NCI-H1417 treated with DMSO at 0.1 percent for 48 hours (cell line): ENCODE measurements around the gene SKAP1.
"Not testable (repeated sequence)": the region's sequence is repeated elsewhere in the genome, so short reads cannot be mapped to it uniquely, and the experiment has no call there.

Experiments
- DNase-seq: peaks from one replicate; lab custom pipeline; 2025; lab: John Stamatoyannopoulos, UW

The SKAP1 gene

DNA sequence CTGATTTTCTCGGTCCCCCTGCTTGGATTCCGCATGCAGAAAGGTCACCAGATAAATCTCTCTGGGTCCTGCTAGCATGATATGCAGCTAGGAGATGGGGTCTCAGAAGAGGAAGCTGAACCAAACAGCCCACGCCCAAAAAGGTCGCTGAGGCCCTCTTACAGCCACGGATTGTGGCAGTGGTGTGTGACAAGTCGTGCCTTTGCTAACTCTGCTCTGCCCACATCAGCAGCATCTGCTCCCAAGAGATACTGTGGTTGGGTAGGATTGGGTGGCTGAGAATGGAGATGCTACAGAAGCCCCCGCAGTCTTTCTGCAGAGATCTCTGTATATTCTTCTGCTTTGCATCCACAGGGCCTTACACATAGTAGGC lies 15.2 kb upstream of the SKAP1 start:
- DNase-seq, result no peak

- no peak for DNase-seq
Measured at GRCh38 chr17:48444516-48445247, 14.7 kb upstream of the SKAP1 start.

DNA sequence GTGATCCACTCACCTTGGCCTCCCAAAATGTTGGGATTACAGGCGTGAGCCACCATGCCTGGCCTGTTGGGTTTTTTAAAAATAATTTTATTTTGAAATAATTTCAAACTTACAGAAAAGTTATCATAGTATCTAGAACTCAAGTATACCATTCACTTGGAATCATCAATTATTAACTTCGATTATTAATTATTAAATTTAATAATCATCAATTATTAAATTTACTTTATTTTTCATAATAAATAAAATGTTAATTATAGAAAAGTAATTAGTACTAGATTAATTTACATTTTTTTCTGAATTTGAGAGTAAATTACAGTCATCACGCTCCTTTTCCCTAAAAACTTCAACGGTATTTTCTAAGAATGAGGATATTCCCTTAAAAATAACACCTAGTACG lies 13.7 kb upstream of the SKAP1 start:
- no peak for DNase-seq

DNA sequence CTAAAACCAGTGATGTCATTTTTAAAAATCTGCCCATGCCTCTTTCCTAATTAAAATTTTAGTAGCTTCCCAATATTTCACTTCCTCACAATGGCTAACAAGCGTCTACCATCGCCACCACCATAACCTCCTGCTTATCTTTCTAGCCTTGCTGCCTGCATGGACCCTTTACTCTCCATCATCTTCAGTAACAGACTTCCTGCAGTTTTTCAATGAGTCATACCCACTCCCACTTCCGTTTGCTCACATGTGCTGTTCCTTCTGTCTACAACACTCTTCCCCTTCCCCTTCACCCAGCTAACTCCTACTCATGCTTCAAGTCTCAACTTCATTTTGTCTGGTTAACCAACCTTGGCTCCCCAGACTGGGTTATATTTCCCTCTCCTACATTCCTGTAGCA lies 12.8 kb upstream of the SKAP1 start:
- no peak for DNase-seq

- no peak for DNase-seq
Measured at GRCh38 chr17:48441862-48442261, 11.8 kb upstream of the SKAP1 start.

DNA sequence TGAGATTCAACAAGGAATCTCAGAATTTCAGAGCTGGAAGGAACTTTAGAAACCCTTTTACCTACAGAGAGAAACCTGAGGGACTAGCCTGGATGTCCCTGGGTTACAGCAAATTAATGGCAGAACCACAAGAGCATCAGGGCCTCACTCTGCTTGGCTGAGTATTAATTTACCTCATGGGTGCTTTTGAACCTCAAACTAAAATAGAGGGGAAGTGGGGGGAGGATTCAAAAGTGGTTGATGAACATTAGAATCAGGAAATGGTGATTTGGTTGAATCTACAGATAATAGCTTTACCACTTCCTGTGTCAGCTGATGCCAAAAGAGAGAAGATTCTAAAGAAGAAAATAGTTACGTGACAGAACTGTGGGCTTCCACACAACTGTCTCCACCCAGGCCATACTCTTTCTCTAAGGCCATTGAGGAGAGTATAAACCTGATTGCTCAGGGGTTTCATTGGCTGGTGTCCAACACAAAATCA lies 11.3 kb upstream of the SKAP1 start:
- no peak for DNase-seq

- no peak for DNase-seq
Measured at GRCh38 chr17:48440669-48441068, 10.7 kb upstream of the SKAP1 start.

DNA sequence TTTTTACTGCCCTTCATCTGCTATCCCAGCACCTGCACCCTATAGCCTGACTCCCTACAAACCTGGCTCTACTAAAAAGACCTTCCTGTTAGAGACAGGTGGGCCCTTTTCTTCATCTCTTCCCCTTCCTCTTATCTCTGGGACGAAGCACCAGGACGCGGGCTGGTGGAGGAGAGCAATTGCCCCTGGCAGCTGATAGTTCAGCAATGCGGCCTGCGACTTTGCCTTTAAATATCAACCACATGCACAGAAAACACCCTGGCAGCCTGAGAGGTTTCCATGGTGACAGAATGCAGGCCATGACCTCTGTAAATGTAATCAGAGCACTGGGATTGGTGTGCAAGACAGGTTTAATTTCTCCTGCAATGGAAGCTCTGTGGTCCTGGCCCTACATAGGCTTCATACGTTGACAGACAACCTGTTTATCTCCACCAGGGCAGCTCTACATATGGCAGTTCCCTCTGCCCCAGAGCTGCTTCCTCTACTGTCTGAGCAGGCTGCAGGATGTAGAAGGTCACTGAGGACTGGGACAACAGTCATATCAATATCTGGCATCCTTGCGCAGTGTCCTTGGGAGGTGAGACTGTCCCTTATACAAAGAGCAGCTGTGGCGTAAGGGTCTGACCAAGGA lies 10.0 kb upstream of the SKAP1 start:
- DNase-seq, result no peak

DNA sequence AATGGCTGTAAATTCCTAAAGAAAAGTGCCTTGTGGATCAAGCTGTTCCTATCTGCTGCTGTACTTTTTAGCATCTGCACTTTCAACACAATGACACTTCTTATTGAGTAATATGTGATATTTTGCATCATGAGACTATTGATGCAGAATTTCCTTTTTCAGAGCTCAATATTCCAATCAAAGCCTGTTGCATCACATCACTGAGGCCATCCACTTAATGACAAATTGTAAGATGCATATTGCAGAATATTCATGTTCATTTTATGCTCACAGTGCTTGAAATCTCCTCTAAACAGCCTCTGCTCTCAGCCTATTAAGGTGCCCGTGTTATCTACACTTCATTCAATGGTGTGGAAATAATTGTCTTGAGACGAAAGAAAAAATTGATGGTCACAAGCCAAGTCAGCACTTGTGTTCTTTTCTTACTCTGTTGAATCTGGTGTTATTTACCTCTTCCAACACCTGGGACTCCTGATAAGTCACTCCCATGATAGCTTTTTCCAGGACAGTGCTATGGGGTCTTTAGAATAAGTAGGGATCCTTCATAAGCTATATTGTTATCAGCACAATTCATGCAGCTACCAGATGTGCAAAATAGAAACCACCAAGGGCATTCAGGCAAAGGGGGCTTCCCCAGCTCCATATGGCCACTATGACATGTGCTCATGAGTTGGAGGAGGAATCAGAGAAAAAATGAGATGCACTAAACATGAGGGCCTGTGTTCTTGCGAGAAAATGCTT lies 9.3 kb upstream of the SKAP1 start:
- no peak for DNase-seq

DNA sequence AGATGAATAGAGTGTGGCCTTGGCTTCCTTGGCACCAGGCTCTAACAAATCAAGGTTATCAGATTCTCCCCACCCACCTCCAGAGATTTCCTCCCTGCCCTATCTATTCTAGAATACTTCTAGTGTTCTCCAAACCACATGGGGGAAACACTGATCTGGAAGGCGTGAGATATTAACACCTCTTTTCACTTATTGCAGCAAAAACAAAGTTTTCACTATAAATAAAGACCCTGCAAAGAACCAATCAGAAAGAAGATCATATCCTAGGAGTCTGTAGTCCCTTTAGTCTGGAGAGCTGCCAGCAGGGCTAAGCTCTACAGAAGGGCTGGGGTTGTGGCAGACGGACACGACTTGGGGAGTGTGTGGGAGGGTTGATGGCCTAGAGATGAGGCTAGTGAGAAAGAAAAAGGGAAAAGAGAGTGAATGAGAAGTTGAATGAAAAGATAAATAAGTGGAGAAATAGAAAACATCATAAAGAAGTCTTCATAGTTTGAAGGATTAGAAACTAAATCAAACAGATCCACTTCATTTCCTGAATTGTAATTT lies 8.6 kb upstream of the SKAP1 start:
- DNase-seq, result no peak

DNA sequence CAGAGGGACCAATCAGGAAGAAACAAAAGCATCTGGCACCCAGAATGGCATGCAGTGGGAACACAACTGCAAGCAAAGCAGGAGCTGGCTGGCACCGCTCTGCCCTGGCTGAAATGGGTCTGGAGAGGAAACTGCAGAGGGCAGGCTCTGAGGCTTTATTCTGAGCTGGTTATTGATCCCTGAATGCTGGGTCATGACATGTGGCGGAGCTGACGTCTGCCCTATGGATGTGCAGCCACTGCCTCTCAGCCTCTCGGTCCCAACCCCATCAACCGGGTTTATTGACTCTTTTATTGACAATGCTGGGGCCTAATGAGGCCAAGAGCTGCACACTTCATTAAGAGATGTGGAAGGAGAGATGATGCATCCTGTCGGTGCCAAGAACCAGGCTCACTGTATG lies 3.9 kb upstream of the SKAP1 start:
- DNase-seq, result no peak

DNA sequence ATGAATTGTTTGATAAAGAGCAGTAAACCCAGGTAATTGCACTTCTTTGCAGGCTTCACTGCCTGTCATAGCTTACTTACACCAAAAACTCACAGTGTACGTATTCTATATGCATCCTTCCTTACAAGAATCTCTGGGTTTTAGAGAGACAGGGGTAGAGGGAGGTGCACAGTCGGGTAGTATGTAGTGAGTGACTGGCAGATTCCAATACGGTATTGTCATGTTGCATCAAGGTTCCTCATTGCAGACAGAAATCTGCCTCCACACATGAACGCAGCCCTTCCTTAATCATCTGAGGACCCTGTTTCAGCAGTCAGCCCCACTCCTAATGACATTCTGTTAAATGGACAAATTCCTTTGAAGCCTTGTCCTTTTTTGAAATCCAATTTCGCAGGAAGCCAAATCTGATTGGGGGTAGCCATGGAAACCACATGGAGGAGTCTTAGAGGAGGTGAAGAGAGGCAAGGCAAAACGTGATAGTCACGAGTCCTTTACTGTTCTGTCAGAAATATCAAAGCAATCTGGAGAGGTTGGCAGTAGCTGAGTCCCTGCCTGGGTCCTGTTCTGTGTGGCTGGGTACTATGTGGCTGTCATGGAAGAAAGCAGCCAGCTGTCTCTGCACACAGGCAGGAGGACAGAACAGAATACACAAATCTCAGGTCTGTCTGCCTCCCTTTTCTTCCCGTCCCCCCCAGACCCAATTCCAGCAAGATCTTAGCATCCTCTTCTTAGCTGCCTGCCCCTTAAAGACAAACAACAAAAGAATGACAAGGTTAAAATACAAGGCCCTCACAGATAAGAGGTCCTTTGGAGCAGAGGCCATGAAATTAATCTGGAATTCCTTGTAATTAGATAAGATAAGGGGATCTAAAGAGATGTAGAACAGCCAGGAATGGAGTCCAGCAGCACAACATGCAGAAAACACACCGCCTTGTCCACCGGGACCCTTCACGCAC lies 3.1 kb upstream of the SKAP1 start:
- DNase-seq, result no peak

GRCh38 chr17:48429156-48429555 lies 858 bp downstream of the SKAP1 start:
- no peak for DNase-seq

DNA sequence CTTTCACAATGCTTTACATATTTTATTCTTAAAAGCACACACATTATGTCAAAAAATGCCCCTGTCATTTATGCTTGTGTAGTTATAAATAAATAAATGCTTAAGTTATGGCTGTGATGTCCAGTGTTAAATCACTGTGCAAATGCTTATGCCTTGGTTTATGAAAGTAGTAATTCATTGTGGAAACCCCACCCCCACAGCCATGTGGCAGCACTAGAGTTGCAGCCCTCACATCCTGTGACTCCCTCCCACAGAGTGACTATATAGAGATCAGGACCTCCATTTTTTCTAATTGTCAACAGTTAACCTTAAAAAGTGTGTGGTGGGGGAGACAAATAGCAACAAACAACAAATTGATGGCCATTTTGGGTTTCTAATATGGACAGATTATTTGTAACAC lies 2.4 kb downstream of the SKAP1 start:
- no peak for DNase-seq

GRCh38 chr17:48426761-48427500 lies 3.1 kb downstream of the SKAP1 start:
- DNase-seq, result no peak

DNA sequence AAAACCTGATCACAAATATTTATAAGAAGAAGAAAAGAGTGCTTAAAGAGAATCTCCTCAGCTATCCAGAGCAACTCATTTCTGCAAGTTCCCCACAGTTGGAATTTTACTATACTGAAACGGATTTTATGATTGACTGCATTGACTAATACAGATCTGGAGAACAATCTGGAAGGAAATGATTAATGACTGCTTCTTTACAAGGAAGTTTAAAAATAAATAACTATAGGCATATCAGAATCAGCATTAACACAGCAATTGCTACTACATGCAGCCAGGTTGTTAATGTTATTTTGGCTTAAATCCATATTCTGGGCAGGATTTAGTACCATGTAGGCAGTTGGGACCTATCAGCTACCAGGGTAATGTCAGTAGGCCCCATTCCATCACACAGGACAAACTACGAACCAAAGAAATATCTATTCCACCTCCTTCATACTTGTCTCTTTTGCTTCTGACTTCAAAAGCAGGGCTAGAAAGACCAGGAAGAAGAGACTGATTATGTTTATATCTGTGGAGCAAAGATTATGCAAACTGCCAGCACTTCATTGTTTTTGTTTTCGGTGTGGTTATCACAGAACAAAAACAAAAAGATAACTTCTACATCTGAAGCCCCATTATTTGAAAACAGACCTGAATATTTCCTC lies 3.9 kb downstream of the SKAP1 start:
- DNase-seq, result no peak

DNA sequence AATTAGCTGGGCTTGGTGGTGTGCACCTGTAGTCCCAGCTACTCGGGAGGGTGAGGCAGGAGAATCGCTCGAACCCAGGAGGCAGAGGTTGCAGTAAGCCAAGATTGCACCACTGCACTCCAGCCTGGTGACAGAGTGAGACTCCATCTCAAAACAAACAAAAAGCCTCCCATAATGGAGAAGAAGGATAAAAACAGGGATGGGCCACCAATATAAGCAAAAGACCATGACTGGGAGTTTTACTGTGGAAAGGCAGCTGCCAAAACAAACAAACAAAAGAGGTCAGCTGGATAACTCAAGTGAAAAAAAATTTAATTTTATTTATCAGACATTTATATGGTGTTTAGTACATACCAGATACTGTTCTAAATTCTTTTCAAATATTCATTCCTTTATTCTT lies 8.0 kb downstream of the SKAP1 start:
- not testable (repeated sequence) for DNase-seq

DNA sequence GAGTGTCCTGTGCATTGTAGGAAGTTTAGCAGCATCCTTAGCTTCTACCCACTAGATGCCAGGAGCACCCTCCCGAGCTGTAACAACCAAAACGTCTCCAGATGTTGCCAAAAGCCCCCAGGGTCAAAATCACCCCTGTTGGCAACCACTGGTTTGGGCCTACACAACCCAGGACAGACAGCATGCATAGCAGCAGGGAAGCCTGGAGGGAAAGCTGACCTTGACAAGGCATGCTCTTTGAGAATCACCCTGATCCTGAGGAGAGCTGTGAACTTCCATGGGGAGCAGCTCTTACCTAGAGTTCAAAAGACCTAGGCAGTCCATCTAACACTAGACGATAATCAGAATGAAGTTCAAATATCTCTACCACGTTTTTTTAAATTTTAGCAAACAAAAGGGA lies 9.2 kb downstream of the SKAP1 start:
- no peak for DNase-seq

DNA sequence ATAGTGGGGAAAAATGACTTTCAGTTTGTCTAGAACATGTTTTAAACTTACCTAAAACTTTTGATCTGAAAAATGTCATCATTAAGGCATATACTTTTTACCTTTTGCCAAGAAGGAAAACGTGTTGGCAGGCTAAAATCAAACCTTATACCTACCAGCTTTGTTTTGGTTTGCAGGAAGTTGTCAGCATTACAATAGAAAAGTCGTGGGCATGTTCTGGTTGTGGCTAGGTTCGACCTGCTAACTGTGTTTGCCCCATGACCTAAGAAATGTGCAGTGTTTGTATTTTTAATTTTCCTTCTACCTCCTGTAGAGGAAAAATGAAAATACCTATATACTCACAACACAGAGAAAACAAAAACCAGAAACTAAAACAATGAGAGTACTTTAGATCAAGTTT lies 13.0 kb downstream of the SKAP1 start:
- no peak for DNase-seq

DNA sequence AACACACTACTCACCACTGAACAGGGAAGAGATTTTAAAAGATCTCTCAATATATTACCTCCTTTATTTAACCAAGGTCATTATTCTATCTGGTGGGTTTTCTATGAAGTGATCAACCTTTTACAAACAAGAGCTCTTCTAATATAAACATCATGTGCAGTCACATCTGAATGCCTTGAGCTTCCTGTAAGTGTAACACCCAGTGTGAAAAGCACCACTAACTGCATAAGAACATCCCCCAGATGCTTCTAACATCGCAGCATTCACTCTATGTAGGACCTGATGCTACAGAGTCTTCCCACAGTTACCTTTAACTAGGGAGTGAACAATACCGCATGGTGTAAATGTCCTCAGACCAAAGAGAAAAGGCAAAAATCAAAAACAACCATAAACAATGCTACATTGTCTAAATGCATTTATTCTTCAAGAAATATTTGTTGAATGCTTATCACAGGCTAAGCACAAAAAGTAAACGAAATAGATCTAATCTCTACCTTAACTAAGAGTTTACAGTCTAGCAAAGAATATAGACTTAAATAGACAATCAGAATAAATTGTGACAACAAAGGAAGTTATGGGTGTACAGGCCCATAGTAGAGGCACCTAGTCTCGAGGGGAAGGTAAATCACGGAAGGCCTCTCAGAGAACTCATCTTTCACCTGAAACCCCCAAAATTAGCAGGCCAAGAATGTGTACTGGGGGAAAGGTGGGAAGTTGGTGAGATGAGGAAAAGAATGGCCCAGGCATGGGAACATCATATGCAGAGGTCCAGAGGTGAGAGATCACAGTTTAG lies 16.2 kb downstream of the SKAP1 start:
- no peak for DNase-seq
